ENCODE results near the gene TREX2.
A peak's percentile ranks its signal among the peaks of the same experiment; 100 is the strongest.
"Not testable (repeated sequence)": the region's sequence is repeated elsewhere in the genome, so short reads cannot be mapped to it uniquely, and the experiment has no call there.

TREX2 gene

GRCh38 chrX:153406011-153406410, 39.8 kb downstream of the TREX2 start:
- DNase-seq = no peak

GRCh38 chrX:153405426-153405825, 40.4 kb downstream of the TREX2 start:
- DNase-seq = no peak

- not testable (repeated sequence) for DNase-seq
These were observed 41.5 kb downstream of the TREX2 start for GRCh38 chrX:153404333-153404732.

GRCh38 chrX:153401133-153401764, 44.6 kb downstream of the TREX2 start, which contains the start of gene PNMA6E:
Gene PNMA6E (minus strand): TSS chrX:153401350. CDS start chrX:153398849, 2,501 bp downstream.
- DNase-seq = no peak

GRCh38 chrX:153400146-153401132, 45.4 kb downstream of the TREX2 start:
- DNase-seq = peak; percentile 56

- no peak for DNase-seq
These were observed 47.4 kb downstream of the TREX2 start for GRCh38 chrX:153398275-153398960.

GRCh38 chrX:153397256-153397960, 48.4 kb downstream of the TREX2 start:
- no peak for DNase-seq

GRCh38 chrX:153396320-153397195, 49.3 kb downstream of the TREX2 start:
- no peak for DNase-seq

GRCh38 chrX:153395613-153396319, 50.1 kb downstream of the TREX2 start:
- DNase-seq = no peak

- DNase-seq = no peak
These were observed 51.2 kb downstream of the TREX2 start for GRCh38 chrX:153394612-153395011.

All from activated naive CD4-positive, alpha-beta T cell treated with Interleukin-2 at 50 U/mL for 16 hours (primary cell).